GM12892 (cell line): ENCODE measurements around the gene ADD1. TPM values are rescaled to one million over a fixed set of nuclear protein-coding genes. Genes with fewer than 3 reads are reported as not detected.

Experiments
- DNase-seq: peaks from one replicate; pipeline ENCODE4 v3.0.0; 2011; ENCODE audit not compliant: insufficient read length
- FAIRE-seq: peaks from 2 replicates; lab custom pipeline; 2011; peaks lifted over from hg19 to GRCh38; lab: Jason Lieb, UNC
- POLR2A ChIP-seq: IDR thresholded peaks from 2 replicates; pipeline ENCODE4 v1.6.1; 2011; ENCODE audit warnings: low read depth, low read length, control low read depth
- POLR2AphosphoS5 ChIP-seq: IDR thresholded peaks from 2 replicates; pipeline ENCODE4 v1.6.1; 2011; ENCODE audit warnings: low read depth, low read length, control low read depth
- TAF1 ChIP-seq: IDR thresholded peaks from 2 replicates; pipeline ENCODE4 v1.6.1; 2011; ENCODE audit warnings: low read depth, mild to moderate bottlenecking, control low read depth, low read length, borderline replicate concordance
- polyA plus RNA-seq: library from polyadenylated mRNA; unstranded; fragments of >200 nt; gene quantifications from one replicate; pipeline ENCODE4 v1.2.1, GENCODE V29; 2012; ENCODE audit warnings: missing spikeins, inconsistent platforms; ENCODE audit not compliant: missing spikeins

Gene ADD1, protein sequence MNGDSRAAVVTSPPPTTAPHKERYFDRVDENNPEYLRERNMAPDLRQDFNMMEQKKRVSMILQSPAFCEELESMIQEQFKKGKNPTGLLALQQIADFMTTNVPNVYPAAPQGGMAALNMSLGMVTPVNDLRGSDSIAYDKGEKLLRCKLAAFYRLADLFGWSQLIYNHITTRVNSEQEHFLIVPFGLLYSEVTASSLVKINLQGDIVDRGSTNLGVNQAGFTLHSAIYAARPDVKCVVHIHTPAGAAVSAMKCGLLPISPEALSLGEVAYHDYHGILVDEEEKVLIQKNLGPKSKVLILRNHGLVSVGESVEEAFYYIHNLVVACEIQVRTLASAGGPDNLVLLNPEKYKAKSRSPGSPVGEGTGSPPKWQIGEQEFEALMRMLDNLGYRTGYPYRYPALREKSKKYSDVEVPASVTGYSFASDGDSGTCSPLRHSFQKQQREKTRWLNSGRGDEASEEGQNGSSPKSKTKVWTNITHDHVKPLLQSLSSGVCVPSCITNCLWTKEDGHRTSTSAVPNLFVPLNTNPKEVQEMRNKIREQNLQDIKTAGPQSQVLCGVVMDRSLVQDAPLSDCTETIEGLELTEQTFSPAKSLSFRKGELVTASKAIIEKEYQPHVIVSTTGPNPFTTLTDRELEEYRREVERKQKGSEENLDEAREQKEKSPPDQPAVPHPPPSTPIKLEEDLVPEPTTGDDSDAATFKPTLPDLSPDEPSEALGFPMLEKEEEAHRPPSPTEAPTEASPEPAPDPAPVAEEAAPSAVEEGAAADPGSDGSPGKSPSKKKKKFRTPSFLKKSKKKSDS
- 77.1 TPM for polyA plus RNA-seq

DNA sequence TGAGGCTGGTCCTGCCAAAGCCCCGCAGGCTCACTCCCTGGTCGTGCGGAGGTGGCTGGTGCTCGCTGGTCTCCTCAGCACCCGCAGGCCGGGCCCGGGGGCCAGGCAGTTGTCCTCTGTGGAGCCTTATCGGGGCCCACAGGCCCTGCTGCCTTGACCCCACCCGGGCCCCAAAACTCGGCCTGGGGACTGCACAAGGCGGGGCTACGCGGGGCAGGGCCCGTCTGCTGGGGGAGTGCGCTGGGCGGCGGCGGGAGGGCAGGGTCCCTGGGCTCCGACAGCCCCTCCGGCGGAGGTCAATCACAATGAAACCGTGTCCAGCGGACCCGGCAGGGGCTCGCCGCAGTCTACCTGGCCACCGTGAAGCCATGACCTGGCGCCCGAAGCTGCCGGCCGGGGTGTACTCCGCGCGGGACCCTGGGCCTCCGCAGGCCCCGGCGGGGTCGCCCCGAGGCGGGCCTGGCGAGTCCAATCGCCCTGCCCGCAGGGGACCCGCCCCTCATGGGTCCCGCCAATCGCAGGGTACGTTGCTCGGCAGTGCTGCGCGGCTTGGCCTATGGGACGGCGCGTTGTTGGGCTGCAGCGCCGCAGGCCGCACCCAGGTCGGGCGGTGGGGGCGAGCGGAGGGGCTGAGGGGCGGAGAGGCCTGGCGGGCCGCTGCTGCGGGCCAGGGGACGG lies at the start of gene ADD1:
Gene ADD1, plus strand, starts transcription at position 582 of the 678 bp plus-strand sequence. CDS start 32,072 bp downstream, outside the sequence.
- FAIRE-seq = peak; percentile 98

GRCh38 chr4:2794486-2795299 lies 49.0 kb upstream of the ADD1 start:
- FAIRE-seq = peak; percentile 30
- TF ChIP-seq TAF1 = no peak
- no peak for TF ChIP-seq POLR2A
- TF ChIP-seq POLR2AphosphoS5 = no peak
- no peak for DNase-seq

More for the DNA sequence above, at the start of gene ADD1:
- peak; percentile 98 for DNase-seq
- TF ChIP-seq TAF1 (no peak), POLR2AphosphoS5 (no peak), POLR2A (peak; percentile 80)

DNA sequence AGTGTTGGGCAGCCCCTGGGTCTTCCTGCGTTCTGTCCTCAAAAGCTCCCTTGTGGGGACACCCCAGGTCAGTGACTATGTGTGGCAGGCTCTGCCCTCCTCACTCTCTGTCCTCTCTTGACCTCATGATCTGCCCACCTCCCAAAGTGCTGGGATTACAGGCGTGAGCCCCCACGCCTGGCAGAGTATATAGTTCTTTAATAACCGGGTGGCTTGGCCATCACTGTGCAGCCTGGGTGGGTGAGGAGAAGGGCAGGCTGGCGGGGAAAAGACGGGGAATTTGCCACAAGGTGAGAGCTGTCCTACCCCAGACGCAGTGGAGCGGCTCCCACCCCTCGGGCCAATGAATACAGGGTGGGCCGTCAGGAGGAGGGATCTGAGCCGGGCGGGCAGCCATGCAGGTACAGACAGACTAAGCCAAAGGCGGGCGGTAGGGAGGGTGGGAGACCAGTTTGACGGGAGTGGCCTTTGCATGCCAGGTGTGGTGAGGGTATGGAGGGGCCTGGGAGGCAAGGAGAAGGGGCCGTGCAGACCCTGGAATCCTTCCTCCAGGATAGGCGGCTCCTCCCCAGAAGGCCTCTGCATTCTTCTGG lies 48.2 kb upstream of the ADD1 start:
- FAIRE-seq (no peak), DNase-seq (no peak)
- TF ChIP-seq TAF1 (no peak), POLR2A (no peak), POLR2AphosphoS5 (no peak)

DNA sequence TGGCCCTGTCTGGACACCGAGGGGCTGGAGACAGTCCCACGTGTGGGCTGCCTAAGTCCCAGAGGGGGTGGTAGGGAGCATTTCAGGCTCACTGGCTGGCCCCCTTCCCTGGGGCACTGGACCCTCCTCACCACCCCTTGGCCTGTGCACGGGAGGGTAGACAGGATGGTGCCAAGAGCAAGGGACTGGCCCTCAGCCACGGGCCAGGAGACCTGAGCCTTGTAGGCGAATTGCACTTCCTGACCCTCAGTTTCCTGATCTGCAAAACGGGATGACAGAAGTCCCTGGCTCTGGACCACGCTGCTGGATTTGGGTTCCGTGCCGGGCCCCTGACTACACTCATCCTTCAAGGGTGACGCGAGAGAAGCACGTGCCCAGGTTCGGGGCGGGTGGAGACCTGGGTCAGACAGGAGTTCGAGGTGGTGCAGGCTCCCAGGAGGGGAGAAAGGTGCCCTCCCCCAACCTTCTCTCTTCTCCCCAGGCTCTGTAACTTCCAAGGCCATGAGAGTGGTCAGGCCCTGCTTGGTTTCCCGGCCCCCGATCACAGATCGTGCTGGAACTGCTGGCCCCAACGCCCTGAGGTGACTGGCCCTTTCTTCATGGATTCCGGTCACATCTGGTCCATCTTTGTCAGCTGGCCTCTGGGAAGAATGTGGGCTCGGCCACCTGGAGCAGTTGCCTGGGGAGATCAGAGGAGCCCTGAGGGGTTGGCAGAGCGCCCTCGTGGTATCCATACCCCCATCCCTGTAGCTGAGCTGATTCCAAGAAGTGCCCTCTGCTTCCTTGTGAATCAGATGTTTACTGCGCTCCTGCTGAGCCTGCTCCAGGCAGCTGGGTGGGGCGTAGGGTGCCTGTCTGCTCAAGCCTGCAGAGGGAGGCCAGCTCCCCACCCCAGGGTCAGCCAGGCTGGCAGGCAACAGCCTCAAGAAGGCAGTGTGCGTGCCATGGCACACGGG lies 47.5 kb upstream of the ADD1 start:
- DNase-seq (no peak), FAIRE-seq (no peak)
- TF ChIP-seq POLR2AphosphoS5 (no peak), POLR2A (no peak), TAF1 (no peak)

DNA sequence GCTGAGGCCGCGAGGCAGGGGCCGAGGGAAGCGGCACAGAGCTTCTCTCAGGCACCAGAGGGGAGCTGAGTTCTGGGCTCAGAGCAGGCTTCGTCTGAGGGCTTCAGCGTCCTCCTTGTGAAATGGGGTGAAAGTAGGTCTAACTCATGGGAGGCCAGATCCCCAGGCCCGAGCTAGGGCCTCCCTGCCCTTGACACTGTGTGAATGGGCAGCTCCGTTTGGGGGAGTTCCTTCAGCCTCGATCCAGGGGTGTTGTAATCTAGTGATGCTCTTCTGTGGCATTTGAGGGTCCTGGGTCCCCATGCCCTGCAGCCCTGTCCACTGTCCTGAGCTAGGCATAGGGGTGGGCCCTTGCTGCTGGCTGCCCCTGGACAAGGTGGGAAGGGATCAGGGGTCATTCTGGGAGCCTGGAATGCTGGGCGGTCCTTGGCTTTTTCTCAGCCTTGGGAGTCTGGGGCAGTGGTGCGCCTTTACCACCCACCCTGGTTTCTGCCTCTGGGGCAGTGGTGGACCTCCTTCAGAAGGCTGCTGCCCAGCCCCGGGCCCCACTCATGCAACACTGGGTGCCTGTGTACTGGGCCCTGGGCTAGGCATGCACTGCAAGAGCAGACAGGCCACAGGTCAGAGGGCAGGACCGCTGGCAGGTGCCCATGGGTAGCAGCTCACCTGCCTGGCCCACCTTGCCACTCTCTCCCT lies 46.6 kb upstream of the ADD1 start:
- no peak for DNase-seq
- no peak for FAIRE-seq
- TF ChIP-seq POLR2AphosphoS5 = no peak
- TF ChIP-seq POLR2A = no peak
- TF ChIP-seq TAF1 = no peak

- FAIRE-seq = peak; percentile 5
- TF ChIP-seq POLR2A = no peak
- no peak for TF ChIP-seq POLR2AphosphoS5
- TF ChIP-seq TAF1 = no peak
Measured at GRCh38 chr4:2797545-2798305, 45.9 kb upstream of the ADD1 start.

DNA sequence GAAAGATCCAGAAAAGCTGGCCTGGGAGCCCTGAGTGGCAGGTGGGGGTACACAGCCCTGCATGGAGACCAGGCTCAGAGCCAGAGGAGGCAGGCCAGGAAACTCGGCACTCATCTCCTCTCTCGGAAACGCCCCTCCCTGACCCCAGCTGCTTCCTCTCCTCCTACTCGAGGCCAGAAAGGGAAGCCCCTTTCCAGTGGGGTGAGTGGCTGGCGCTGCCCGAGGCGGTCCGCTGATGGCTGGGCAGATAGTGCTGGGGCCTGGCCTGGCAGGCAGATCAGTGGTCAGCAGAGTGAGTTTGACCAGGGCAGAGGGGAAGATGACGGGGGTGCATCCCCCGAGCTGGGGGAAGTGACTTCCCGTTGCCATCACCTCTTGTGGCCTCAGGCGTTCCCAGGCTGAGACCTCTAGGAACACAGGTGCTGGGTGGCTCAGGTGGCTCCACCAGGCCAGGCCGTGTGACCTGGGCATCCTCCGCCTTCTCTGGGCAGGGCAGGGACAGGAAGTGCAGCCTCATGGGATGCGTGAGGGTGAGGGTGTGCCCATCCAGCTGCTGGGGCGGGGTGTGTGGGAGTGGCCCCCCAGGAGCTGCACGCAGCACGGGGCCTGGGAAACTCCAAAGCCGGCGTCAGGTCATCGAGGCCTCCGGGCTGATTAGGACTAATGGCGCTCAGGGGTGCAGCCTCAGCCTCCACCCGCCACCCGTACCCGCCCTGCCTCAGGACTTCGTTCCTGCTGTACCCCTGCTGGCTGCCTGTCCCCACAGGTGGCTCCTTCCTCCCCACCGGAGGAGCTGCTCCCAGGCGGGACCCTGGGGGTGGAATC lies 45.0 kb upstream of the ADD1 start:
- FAIRE-seq (peak; percentile 94), DNase-seq (no peak)
- no peak for TF ChIP-seq POLR2A
- 0 out of 2 replicates have a peak, but pooled peaks have one; percentile 23 for TF ChIP-seq POLR2AphosphoS5

More at GRCh38 chr4:2797545-2798305, 45.9 kb upstream of the ADD1 start:
- DNase-seq = no peak
